GM23338 (cell line): ENCODE measurements around the gene KCTD13. TPM values are rescaled to one million over a fixed set of nuclear protein-coding genes. Genes with fewer than 3 reads are reported as not detected.

Experiments
- ATAC-seq: fragments of 200-7000 bp; cut with Tn5 transposase; 3 replicates; pipeline ENCODE4 v1.9.1; 2020
- DNase-seq: peaks from one replicate; pipeline ENCODE4 v3.0.0-alpha.2; 2015; ENCODE audit warnings: low spot score
- H2AFZ ChIP-seq: fragments of 200-600 bp; sonication (generic); 2 replicates; pipeline ENCODE4 v1.8.0; 2016; ENCODE audit warnings: antibody characterized with exemption, mild to moderate bottlenecking, moderate library complexity
- H3F3A ChIP-seq: fragments of 200-600 bp; sonication (generic); replicated peaks from 2 replicates; pipeline ENCODE4 v1.8.0; 2017; ENCODE audit warnings: antibody characterized with exemption, mixed run types, low read depth
- H3K27ac ChIP-seq: fragments of 200-600 bp; sonication (generic); 2 replicates; pipeline ENCODE4 v1.6.1; 2016; ENCODE audit warnings: low read depth
- H3K27me3 ChIP-seq: fragments of 200-600 bp; sonication (generic); 2 replicates; pipeline ENCODE4 v1.8.0; 2016; ENCODE audit warnings: mild to moderate bottlenecking, mixed run types, moderate library complexity; ENCODE audit not compliant: insufficient read depth
- H3K36me3 ChIP-seq: fragments of 200-600 bp; sonication (generic); 2 replicates; pipeline ENCODE4 v1.8.0; 2016; ENCODE audit warnings: mild to moderate bottlenecking; ENCODE audit not compliant: insufficient read depth
- H3K4me1 ChIP-seq: fragments of 200-600 bp; sonication (generic); 2 replicates; pipeline ENCODE4 v1.8.0; 2016; ENCODE audit warnings: mild to moderate bottlenecking, moderate library complexity; ENCODE audit not compliant: insufficient read depth
- H3K4me2 ChIP-seq: fragments of 200-600 bp; sonication (generic); 2 replicates; pipeline ENCODE4 v1.7.1; 2017; ENCODE audit warnings: mixed run types
- H3K4me3 ChIP-seq: fragments of 200-600 bp; sonication (generic); 2 replicates; pipeline ENCODE4 v1.6.1; 2016; ENCODE audit warnings: mixed run types
- H3K79me2 ChIP-seq: fragments of 200-600 bp; sonication (generic); replicated peaks from 2 replicates; pipeline ENCODE4 v1.8.0; 2017; ENCODE audit warnings: mild to moderate bottlenecking; ENCODE audit not compliant: insufficient read depth
- H3K9me2 ChIP-seq: fragments of 200-600 bp; sonication (generic); 2 replicates; pipeline ENCODE4 v1.8.0; 2017; ENCODE audit not compliant: insufficient read depth
- H4K20me1 ChIP-seq: fragments of 200-600 bp; sonication (generic); replicated peaks from 2 replicates; pipeline ENCODE4 v1.8.0; 2017; ENCODE audit warnings: mild to moderate bottlenecking; ENCODE audit not compliant: insufficient read depth
- H3K27ac Mint-ChIP-seq: 2 replicates; pipeline ENCODE4 v1.8.0; 2020; ENCODE audit warnings: inconsistent platforms, mild to moderate bottlenecking, moderate library complexity, mixed read lengths
- H3K27me3 Mint-ChIP-seq: 3 replicates; pipeline ENCODE4 v1.8.0; 2022; ENCODE audit warnings: low read depth, mild to moderate bottlenecking, moderate library complexity, mixed read lengths, inconsistent platforms; ENCODE audit not compliant: insufficient read depth, poor library complexity
- H3K36me3 Mint-ChIP-seq: 3 replicates; pipeline ENCODE4 v1.8.0; 2021; ENCODE audit warnings: low read depth, mild to moderate bottlenecking, inconsistent platforms, moderate library complexity, mixed read lengths
- H3K4me1 Mint-ChIP-seq: 3 replicates; pipeline ENCODE4 v1.8.0; 2020; ENCODE audit warnings: mild to moderate bottlenecking, inconsistent platforms, mixed read lengths
- H3K4me3 Mint-ChIP-seq: 3 replicates; pipeline ENCODE4 v1.8.0; 2021; ENCODE audit warnings: moderate library complexity, mild to moderate bottlenecking, inconsistent platforms, mixed read lengths
- H3K9me3 Mint-ChIP-seq: 3 replicates; pipeline ENCODE4 v1.8.0; 2020; ENCODE audit warnings: moderate library complexity, mild to moderate bottlenecking, inconsistent platforms, mixed read lengths
- CREB1 ChIP-seq: fragments of 250-450 bp; sonication (Bioruptor Pico); IDR thresholded peaks from 2 replicates; pipeline ENCODE4 v1.5.0; 2020; ENCODE audit warnings: low read depth, mild to moderate bottlenecking, moderate library complexity
- CTCF ChIP-seq, 2 experiments: fragments of 200-600 bp in 1 of 2; sonication (generic) in 1 of 2; conservative IDR thresholded peaks; 2 replicates each; pipeline versions ENCODE4 v1.5.1 to v1.6.1; 2016 to 2017; ENCODE audit warnings: antibody characterized with exemption in 2 of 2, low read depth in 2 of 2, mild to moderate bottlenecking in 2 of 2, moderate library complexity in 1 of 2
- EZH2 ChIP-seq: fragments of 200-600 bp; sonication (generic); IDR thresholded peaks from one replicate; pipeline ENCODE4 v1.8.0; 2017; ENCODE audit warnings: antibody characterized with exemption, mild to moderate bottlenecking, low read depth; ENCODE audit not compliant: unreplicated experiment
- EZH2phosphoT487 ChIP-seq: fragments of 200-600 bp; sonication (generic); IDR thresholded peaks from one replicate; pipeline ENCODE4 v1.8.1; 2018; ENCODE audit warnings: antibody characterized with exemption; ENCODE audit not compliant: unreplicated experiment
- JUNB ChIP-seq: IDR thresholded peaks from one replicate; pipeline ENCODE4 v1.6.1; 2016; ENCODE audit warnings: antibody characterized with exemption; ENCODE audit not compliant: unreplicated experiment
- NANOG ChIP-seq: IDR thresholded peaks from 2 replicates; pipeline ENCODE4 v1.6.1; 2016; ENCODE audit warnings: antibody characterized with exemption, borderline replicate concordance
- POLR2AphosphoS5 ChIP-seq: IDR thresholded peaks from 2 replicates; pipeline ENCODE4 v1.6.1; 2016; ENCODE audit warnings: antibody characterized with exemption, low read depth
- ZNF331 ChIP-seq: fragments of 250-450 bp; sonication (Bioruptor Pico); IDR thresholded peaks from 2 replicates; pipeline ENCODE4 v1.5.0; 2020; ENCODE audit warnings: low read depth, mild to moderate bottlenecking, moderate library complexity
- ZNF462 ChIP-seq: fragments of 250-450 bp; sonication (Bioruptor Pico); IDR thresholded peaks from 2 replicates; pipeline ENCODE4 v1.5.0; 2020; ENCODE audit warnings: mild to moderate bottlenecking, moderate library complexity
- polyA plus RNA-seq: library from polyadenylated mRNA; unstranded; fragments of >200 nt; fragmentation: Nextera tagmentation; extraction: Ambion mirVana; gene quantifications from 2 replicates; pipeline ENCODE4 v1.2.1, GENCODE V29; 2016
- total RNA-seq: library from RNA; depleted of rRNA; stranded (reverse); fragments of >200 nt; shearing (Covaris generic); gene quantifications from 2 replicates; pipeline ENCODE4 v1.2.3, GENCODE V29; 2014

Gene KCTD13
- total and polyA plus RNA-seq, 2 experiments from 2014 or later, result 10.1 to 12.2 TPM

- H3F3A ChIP-seq, result 0 out of 2 replicates have a peak, but pooled peaks cover 3% of the 10 kb centered on the region
- H4K20me1 ChIP-seq, result no peaks in the 10 kb centered on the region; the same call in 1 of the 2 replicates
- peak overlapping the region; percentile 24 for H3K27ac Mint-ChIP-seq
- peaks cover 10% of the 10 kb centered on the region for H3K4me1 Mint-ChIP-seq
- H3K9me3 Mint-ChIP-seq, result no peaks in the 10 kb centered on the region
- H3K4me3 ChIP-seq, result peak overlapping the region; percentile 96
- H3K36me3 Mint-ChIP-seq, result peaks cover 25% of the 10 kb centered on the region
- H3K27me3 Mint-ChIP-seq, result peaks cover 17% of the 10 kb centered on the region
- H3K27ac ChIP-seq, result no peak overlapping the region; the same call in 1 of the 2 replicates
- H3K4me2 ChIP-seq, result peak overlapping the region; percentile 99
- DNase-seq (peak; percentile 45), ATAC-seq (peak; percentile 10)
- no peak for TF ChIP-seq POLR2AphosphoS5
- TF ChIP-seq CTCF (conservative IDR thresholded peaks at IDR 0.05; ENCODE audit: low read depth in 2 of 2), result peak in 1 of 2 experiments; percentile 30; a peak in 1 of 4 replicates
- H3K4me3 Mint-ChIP-seq, result peak overlapping the region; percentile 99
- H3K27me3 ChIP-seq, result no peaks in the 10 kb centered on the region
- peak overlapping the region; percentile 8 for H2AFZ ChIP-seq
- H3K4me1 ChIP-seq, result peaks cover 9% of the 10 kb centered on the region
- peaks cover 13% of the 10 kb centered on the region for H3K79me2 ChIP-seq
- H3K9me2 ChIP-seq, result no peaks in the 10 kb centered on the region
- peaks cover 4% of the 10 kb centered on the region; the same call in 1 of the 2 replicates for H3K36me3 ChIP-seq
Observed at GRCh38 chr16:29862383-29862883, 63.6 kb downstream of the KCTD13 start.

GRCh38 chr16:29860218-29860617 is 65.8 kb downstream of the KCTD13 start:
- H3K4me1 Mint-ChIP-seq, result peaks cover 16% of the 10 kb centered on the region
- H3K4me3 ChIP-seq, result no peak overlapping the region
- H3K36me3 ChIP-seq, result peaks cover 4% of the 10 kb centered on the region; the same call in 1 of the 2 replicates
- no peaks in the 10 kb centered on the region; the same call in 1 of the 2 replicates for H4K20me1 ChIP-seq
- no peak overlapping the region for H2AFZ ChIP-seq
- no peak overlapping the region for H3K27ac Mint-ChIP-seq
- no peaks in the 10 kb centered on the region for H3K9me3 Mint-ChIP-seq
- H3F3A ChIP-seq, result 0 out of 2 replicates have a peak, but pooled peaks cover 3% of the 10 kb centered on the region
- H3K27me3 Mint-ChIP-seq, result peaks cover 21% of the 10 kb centered on the region
- DNase-seq, result no peak
- peaks cover 13% of the 10 kb centered on the region for H3K79me2 ChIP-seq
- peaks cover 9% of the 10 kb centered on the region for H3K4me1 ChIP-seq
- no peaks in the 10 kb centered on the region for H3K9me2 ChIP-seq
- ATAC-seq, result no peak
- no peak overlapping the region; the same call in 2 of the 3 replicates for H3K4me3 Mint-ChIP-seq
- no peaks in the 10 kb centered on the region for H3K27me3 ChIP-seq
- H3K36me3 Mint-ChIP-seq, result peaks cover 25% of the 10 kb centered on the region
- no peak overlapping the region for H3K4me2 ChIP-seq
- H3K27ac ChIP-seq, result no peak overlapping the region
- TF ChIP-seq ZNF331 (no peak), JUNB (no peak), ZNF462 (CRISPR knock-in tag) (no peak), EZH2phosphoT487 (no peak), CREB1 (CRISPR knock-in tag) (no peak), EZH2 (no peak), NANOG (no peak), CTCF (conservative IDR thresholded peaks at IDR 0.05; ENCODE audit: low read depth in 2 of 2) (no peak)
